ENCODE measurements around the gene MYLK4. TPM values are rescaled to one million over a fixed set of nuclear protein-coding genes. Genes with fewer than 3 reads are reported as not detected.

The MYLK4 gene
- total and polyA plus RNA-seq, 2 of the 13 experiments (the other 11 are each of a cell fraction or from before 2014, with no cell fraction given): 0.26 to 0.29 TPM

GRCh38 chr6:2765166-2765895, 14.6 kb upstream of the MYLK4 start, which contains the start of gene WRNIP1 (continued):
- no peak for TF ChIP-seq SRSF4 (IDR thresholded peaks at IDR 0.05; ENCODE audit: low read depth, low read length, poor library complexity, severe bottlenecking)
- TF ChIP-seq ZNF205 (CRISPR knock-in tag; IDR thresholded peaks at IDR 0.05): peak; percentile 71
- TF ChIP-seq ZNF34 (CRISPR knock-in tag; IDR thresholded peaks at IDR 0.05; ENCODE audit: borderline replicate concordance): peak; percentile 98
- TF ChIP-seq ZNF180 (CRISPR knock-in tag; IDR thresholded peaks at IDR 0.05; ENCODE audit: borderline replicate concordance, low read depth): no peak; the same call in 1 of the 2 replicates
- TF ChIP-seq TBX2 (CRISPR knock-in tag; IDR thresholded peaks at IDR 0.05; ENCODE audit: borderline replicate concordance): peak; percentile 90
- TF ChIP-seq NKX3-1 (CRISPR knock-in tag; IDR thresholded peaks at IDR 0.05): peak; percentile 87; the same call in 1 of the 2 replicates
- TF ChIP-seq ZNF143 (CRISPR knock-in tag; IDR thresholded peaks at IDR 0.05): peak; percentile 92
- TF ChIP-seq YEATS2 (CRISPR knock-in tag; IDR thresholded peaks at IDR 0.05; ENCODE audit: borderline replicate concordance): peak; percentile 67; the same call in 1 of the 2 replicates
- TF ChIP-seq THRA (CRISPR knock-in tag; IDR thresholded peaks at IDR 0.05; ENCODE audit: borderline replicate concordance): no peak; the same call in 1 of the 2 replicates
- TF ChIP-seq ZNF24 (IDR thresholded peaks at IDR 0.05): peak; percentile 64; the same call in 1 of the 2 replicates
- 0 out of 2 replicates have a peak, but pooled peaks have one; percentile 67 for TF ChIP-seq RFXANK (CRISPR knock-in tag; IDR thresholded peaks at IDR 0.05)
- TF ChIP-seq TFDP2 (CRISPR knock-in tag; IDR thresholded peaks at IDR 0.05): peak; percentile 96
- no peak; the same call in 1 of the 2 replicates for TF ChIP-seq SOX5 (CRISPR knock-in tag; IDR thresholded peaks at IDR 0.05; ENCODE audit: borderline replicate concordance)
- TF ChIP-seq ZNF792 (CRISPR knock-in tag; IDR thresholded peaks at IDR 0.05): peak; percentile 27; the same call in 1 of the 2 replicates
- TF ChIP-seq ZNF605 (CRISPR knock-in tag; IDR thresholded peaks at IDR 0.05): no peak
- no peak; a peak in 1 of 4 replicates for TF ChIP-seq ATF4 (CRISPR knock-in tag; IDR thresholded peaks at IDR 0.05)
- no peak for TF ChIP-seq ZNF224 (CRISPR knock-in tag; IDR thresholded peaks at IDR 0.05)
- peak; percentile 21; the same call in 1 of the 2 replicates for TF ChIP-seq HDAC1 (CRISPR knock-in tag; IDR thresholded peaks at IDR 0.05)
- TF ChIP-seq ZNF557 (CRISPR knock-in tag; IDR thresholded peaks at IDR 0.05): no peak
- no peak for TF ChIP-seq ZBTB37 (CRISPR knock-in tag; IDR thresholded peaks at IDR 0.05)
- TF ChIP-seq SMAD3 (CRISPR knock-in tag; IDR thresholded peaks at IDR 0.05): no peak
- TF ChIP-seq ZSCAN5A (CRISPR knock-in tag; IDR thresholded peaks at IDR 0.05; ENCODE audit: borderline replicate concordance): peak; percentile 87; the same call in 1 of the 2 replicates
- TF ChIP-seq ETV5 (CRISPR knock-in tag; IDR thresholded peaks at IDR 0.05; ENCODE audit: borderline replicate concordance): peak; percentile 67

Data from HepG2 (cell line).